KBM-7 (cell line): ENCODE data around the gene DNAJB7.
"Not testable (repeated sequence)": the region's sequence is repeated elsewhere in the genome, so short reads cannot be mapped to it uniquely, and the experiment has no call there.

Experiments
- DNase-seq: peaks from one replicate; pipeline ENCODE4 v3.0.0-alpha.2; 2015
- in situ Hi-C: fragments of 300-500 bp; cut with MboI; formaldehyde crosslinking; loops from 2 replicates; pipeline ENCODE4 v1.14.3; 2020; ENCODE audit warnings: low sequenced_read_pairs, low pct_unique_long_range_greater_than_20kb, mixed read lengths

The DNAJB7 gene

DNA sequence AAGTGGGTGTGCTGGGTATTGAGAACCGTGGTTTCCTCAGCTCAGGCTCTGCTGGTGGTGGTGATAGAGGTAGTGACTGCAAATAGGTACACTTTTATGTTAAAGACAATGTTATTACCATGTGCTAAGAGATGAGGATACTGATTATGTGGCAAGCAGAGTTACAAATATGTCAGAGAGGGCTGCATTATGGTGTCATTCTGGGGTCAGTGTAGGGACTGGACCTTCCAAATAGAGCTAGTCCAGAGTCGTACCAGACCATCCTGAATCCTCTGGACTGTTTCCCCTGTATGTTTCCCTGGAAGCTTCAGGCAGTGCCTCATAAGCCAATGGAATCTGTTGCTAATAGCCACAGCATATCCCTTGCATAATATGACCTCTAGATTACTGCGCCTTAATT lies at the start of gene DNAJB7:
DNAJB7 (minus strand) TSS at position 101 of the 400 bp plus-strand sequence. CDS start 119 bp downstream, outside the sequence.
- in situ Hi-C loops: no loop called here
- DNase-seq: no peak

DNA sequence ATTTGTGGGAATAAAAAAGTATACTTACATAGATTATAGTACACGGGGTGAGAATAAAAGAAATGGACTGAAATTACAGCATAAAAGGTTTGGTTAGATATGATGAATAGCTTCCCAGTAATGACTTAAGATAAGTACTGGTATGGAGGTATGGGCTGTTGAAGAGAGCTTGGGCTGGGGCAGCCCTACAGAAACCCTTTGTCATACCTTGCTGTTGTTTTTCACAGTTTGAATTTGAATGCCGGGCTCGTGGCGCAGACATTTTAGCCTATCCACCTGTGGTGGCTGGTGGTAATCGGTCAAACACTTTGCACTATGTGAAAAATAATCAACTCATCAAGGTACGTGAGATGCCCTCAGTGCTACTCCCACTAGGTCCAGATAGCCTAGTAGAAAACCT lies 47.0 kb upstream of the DNAJB7 start:
- in situ Hi-C loops: no loop called here

DNA sequence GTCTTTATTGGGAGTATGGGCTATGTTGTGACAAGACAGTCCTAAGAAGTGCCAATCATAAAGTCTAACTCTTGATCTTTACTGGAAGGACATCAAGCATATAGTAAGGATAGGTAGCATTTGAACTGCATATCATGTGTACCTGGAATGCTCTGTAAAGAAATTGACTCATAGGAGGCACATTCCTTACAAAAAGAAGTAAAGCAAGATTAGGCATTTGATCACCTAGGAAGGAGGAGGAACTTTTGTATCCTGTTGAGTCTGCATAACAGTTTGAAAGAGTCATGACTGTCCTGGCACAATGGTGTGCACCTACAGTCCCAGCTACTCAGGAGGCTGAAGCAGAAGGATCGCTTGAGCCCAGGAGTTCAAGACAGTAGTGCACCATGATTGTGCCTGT lies 42.2 kb upstream of the DNAJB7 start:
- in situ Hi-C loops: no loop called here
- DNase-seq: no peak

More for the DNA sequence above, 47.0 kb upstream of the DNAJB7 start:
- DNase-seq: no peak

DNA sequence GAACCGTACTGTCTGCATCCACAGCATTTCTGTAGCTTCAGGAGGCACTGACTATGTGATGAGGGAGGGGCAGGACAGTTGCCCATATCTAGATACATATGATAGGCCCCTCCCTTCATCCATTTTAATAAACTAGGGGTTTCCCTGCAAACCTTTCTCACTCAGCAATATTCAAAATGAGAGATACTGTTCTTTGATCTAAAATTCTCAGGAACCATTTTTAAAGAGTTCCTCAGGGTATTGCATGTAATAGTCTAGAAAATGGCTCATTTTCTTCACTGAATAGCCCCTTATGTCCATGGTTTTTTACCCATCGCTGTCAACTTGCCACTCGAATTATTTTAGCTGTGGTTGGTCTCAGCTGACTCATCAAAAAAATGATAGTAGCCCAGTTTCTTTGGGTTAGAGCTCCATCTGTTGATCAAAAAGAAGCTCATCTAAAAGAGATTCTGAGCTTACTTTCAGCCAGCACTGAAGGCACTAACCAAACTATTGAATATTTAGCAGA lies 37.0 kb upstream of the DNAJB7 start:
- in situ Hi-C loops: no loop called here
- DNase-seq: peak; percentile 58

DNA sequence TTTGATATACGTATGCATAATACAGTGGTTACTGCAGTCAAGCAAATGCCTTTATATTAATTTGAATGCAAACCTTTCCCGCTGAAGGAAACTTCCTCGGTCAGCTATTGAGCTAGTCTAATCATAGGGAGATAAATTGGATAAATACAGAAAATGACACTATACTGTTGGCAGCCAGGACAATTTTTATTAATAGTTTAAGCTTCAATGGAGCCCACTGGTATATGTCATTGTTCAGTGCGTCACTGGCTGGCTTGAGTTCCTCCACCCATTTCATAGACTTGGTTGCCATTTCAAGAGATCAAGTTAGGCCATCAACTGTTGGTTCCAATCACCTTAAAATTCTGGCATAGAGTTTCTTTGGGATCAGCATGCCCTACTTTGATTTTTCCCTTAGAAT lies 32.5 kb upstream of the DNAJB7 start:
- no peak for DNase-seq
- in situ Hi-C loops: no loop called here

DNA sequence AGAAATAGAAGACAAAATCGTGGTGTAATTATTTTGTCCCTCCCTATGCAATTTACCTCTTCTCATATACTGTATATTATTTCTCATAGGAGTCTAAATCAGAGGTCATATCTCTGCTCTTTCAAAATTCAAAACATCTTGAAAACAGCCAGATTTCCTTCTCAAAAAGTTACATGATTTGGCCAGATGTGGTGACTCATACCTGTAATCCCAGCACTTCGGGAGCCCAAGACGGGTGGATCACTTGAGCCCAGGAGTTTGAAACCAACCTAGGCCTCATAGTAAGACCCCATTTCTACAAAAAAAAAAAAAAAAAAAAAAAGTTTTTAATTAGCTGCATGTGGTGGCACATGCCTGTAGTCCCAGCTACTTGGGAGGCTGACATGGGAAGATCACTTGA lies 29.0 kb upstream of the DNAJB7 start:
- no peak for DNase-seq
- in situ Hi-C loops: no loop called here

DNA sequence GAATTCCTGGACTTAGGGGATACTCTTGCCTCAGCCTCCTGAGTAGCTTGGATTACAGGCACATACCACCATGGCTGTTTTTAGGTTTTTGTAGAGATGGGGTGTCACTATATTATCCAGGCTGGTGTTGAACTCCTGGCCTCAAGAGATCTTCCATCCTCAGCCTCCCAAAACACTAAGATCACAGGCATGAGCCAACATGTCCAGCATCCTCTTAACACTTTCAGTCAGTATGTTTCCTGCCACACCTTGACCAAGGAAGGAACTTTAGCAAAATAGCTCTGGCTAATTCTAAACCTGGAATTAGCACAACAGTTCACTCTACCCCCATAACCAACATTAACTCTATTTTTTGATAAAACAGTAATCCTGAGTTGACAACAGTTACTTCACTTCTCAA lies 27.2 kb upstream of the DNAJB7 start:
- DNase-seq: no peak
- in situ Hi-C loops: no loop called here

DNA sequence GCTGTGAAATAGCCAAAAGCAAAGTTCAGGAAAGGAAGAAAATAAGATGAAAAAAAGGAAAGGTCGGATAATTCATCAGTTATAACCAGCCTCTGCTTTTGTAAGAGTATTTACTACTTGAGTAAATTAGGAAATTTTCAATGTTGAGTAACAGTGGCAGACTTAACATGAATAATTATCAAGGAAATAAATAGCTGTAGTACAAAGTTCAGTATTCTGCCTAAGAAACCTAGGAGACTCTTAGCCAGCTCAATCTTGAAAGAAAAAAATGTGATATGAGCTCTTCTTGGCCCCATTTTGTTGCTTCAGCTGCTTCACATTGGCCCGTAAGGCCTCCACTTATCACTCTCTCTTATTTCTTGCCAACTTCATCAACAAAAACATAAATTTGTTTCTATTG lies 17.0 kb upstream of the DNAJB7 start:
- in situ Hi-C loops: no loop called here
- no peak for DNase-seq

DNA sequence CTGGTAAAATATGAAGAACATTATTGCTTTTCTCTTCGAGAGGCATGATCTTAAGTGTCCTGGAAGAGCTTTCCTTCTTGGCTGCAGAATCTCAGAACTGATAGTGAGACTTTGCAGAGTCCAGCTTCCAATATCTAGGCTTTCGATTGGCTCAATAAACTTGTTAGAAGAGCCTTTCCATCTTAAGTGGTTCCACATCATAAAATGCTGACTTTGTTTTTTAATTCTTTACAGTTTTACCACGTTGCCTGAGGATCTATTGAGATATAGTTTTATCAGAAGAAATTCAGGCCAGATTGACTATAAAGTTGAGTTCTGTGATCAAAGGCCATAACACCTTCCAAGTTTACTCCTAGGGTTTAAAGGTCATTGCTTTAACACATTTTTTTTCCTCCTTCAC lies 15.6 kb upstream of the DNAJB7 start:
- DNase-seq: no peak
- in situ Hi-C loops: no loop called here

DNA sequence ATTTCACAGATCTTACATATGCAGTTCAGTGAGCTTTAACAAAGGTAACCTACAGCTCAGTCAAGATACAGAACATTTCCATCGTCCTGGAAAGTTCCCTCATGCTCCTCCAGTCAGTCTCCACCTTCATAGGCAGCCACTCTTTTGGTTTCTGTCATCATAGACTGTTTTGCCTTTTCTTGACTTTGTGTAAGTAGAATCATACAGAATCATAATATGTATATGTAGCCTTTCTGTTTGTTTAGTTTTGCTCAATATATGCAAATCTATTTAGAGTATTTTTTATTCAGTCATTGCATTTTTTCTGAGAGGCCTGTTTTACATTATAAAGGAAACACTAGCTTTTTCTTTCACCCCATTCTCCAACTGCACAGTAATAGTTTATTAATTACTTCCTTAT lies 15.0 kb upstream of the DNAJB7 start:
- in situ Hi-C loops: no loop called here
- no peak for DNase-seq

DNA sequence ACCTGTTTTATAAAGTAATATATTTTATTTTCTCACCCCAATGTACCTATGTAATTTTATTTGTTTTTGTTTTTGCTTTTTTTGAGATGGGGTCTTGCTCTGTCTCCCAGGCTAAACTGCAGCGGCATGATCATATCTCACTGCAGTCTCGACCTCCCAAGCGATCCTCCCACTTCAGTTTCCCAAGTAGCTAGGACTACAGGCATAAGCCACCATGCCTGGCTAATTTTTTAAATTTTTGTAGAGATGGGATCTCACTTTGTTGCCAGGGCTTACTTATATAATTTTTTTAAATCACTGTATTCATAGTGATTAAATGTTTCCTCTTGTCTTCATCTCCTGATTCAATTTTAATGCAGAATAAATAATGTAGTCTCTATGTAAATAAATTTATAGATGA lies 13.2 kb upstream of the DNAJB7 start:
- in situ Hi-C loops: no loop called here
- DNase-seq: no peak

DNA sequence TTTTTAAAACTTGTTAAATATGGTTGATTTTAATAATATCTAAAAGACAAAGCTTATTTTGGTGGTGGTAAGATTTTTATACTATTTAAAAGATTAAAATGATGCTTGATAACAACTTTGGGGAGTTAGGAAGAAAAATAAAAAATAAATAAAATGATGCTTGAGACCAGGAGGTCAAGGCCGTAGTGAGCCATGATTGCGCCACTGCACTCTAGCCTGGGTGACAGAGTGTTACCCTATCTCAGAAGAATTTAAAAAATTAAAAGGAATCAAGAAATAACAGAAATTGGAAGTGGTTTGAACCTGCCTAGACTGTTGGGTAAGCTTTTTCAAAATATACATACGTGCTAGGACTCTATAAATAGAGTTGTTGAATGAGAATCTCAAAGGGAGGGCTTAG lies 12.1 kb upstream of the DNAJB7 start:
- in situ Hi-C loops: no loop called here
- no peak for DNase-seq

DNA sequence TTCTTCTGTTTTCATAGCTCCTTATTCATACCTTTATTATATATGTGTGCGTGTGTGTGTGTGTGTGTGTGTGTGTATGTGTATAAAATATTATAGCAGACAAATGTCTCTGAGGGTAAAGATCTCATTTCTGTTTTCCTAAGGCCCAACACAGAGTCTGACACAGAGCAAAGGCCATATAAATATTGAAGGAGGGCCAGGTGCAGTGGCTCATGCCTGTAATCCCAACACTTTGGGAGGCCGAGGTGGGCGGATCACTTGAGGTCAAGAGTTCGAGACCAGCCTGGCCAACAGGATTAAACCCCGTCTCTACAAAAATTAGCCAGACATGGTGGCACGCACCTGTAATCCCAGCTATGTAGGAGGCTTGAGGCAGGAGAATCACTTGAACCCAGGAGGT lies 6.5 kb upstream of the DNAJB7 start:
- in situ Hi-C loops, DNase-seq: not testable (repeated sequence)

DNA sequence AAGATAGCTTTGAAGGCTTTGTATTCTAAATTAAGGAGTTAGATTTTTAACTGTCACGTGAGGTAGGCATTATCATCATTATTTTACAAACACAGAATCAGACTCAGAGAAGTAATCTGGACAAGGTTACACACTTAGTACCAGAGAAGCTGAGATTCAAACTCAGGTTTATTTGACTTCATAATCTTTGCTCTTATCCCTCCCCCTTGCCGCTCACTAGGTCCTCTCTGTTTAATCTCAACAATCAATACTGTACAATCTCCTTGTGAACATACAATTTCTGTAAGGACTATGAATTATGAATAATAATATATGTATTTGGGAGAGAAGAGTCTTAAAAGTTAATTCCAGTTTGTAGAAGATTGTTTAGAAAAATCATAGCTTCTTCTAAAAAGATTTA lies 5.2 kb upstream of the DNAJB7 start:
- no peak for DNase-seq
- in situ Hi-C loops: no loop called here

DNA sequence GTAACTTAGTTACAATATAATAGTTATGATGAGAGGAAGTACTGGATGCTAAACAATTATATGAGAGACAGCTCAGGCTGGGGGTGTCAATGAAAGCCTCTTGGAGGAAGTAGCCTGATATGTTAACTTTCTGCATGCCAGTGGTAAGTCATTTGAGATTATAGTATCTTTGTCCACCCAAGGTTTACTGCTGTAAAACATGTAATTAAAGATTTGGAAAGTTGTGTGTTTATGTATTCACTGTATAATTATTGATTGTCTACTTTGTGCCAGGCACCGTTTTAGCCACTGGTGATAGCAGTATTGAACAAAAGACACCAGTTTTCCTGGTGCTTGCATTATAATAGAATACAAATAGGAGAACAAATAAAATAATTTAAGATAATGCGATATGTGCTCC lies 624 bp upstream of the DNAJB7 start:
- DNase-seq: no peak
- in situ Hi-C loops: no loop called here

DNA sequence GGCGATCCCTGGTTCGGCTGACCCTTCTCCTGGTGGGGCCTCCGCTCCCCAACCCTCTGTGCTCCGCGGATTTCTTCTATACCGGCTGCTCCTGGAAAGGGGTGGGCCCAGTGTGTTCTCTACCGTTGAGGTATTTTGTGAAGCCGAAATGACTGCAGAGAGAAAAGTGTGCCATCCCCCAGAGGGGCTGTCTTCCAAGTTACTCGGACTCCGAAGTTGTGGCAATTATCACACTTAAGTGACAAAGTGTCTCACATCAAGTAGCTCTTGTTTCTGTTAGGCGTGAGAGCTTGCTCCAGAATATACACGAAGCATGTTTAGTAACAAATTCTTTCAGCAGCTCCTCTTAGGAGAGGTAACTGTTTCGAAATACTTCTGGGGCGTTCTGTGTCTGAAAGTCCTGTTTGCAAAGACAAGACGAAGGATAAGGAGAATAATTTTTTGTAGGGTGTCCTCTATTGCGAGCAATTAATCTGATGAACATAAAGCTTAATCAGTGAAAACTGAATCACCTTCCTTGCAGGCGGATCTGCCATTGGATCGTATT lies 4.5 kb downstream of the DNAJB7 start:
- in situ Hi-C loops: no loop called here
- no peak for DNase-seq

DNA sequence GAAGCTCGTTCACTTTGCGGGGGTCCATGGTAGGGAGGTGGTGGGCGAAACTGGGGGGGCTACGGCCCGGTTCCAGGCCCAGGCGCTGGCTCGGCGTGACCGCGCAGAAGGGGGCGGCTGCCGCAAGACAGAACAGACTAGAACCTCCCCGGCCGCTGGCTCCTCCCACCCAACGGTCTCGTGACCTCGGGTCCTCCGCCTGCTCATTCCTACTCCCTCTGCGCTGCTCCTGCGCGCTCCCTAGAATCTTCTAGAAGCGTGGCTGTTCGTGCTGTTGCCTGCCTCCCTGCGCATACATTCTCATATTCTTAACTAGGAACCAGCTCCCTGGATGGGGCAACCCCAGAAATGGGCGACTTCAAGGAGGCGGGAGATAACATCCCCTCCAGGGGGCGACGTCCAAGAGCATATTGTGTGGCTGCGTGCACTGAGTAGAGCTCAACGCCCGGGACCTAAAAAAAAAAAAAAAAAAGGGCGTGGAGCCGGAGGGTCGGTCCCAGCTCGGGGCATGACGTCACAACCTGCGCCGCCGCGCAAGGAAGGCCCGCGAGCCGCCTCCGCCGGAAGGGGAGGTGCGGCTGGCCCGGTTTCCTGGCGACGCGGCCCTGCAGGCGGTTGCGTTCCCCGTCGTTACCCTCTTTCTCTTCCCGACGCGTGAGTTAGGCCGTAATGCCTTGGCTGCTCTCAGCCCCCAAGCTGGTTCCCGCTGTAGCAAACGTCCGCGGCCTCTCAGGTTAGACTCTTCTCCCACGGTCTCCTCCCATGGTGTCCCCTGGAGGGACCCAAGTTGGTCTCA lies 5.2 kb downstream of the DNAJB7 start, which contains the start of the genes ST13 and XPNPEP3:
ST13 (minus strand) TSS at position 127 of the 796 bp plus-strand sequence; CDS start at position 28, 99 bp downstream.
XPNPEP3 (plus strand) TSS at position 636 of the 796 bp plus-strand sequence; CDS start at position 670, 34 bp downstream.
- in situ Hi-C loops: no loop called here
- DNase-seq: peak; percentile 97

DNA sequence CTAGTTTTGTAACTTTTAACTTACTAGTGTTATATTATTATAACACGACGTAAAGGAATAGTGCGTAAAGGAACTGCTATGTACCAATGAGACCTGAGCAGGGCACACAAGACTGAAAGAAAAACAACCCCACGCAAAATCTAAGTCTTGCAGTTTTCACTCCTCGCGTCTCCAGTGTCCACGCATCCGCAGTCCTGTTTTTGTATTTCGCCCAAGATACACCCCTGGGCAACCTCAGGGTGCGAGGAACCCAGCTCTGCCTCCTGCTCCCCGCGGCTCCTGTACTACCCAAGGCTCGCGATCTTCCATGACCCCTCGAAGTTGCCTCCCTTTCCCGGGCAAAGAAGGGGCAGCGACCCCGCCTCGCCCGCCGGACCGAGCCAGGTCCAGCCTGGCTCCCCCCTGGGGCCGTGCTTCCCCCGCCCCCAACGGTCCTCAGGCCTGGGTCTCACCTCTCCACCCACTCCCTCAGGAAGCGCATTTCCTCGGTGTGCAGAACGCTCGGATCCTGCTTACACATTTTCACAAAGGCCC lies 5.9 kb downstream of the DNAJB7 start:
- no peak for DNase-seq
- in situ Hi-C loops: no loop called here

DNA sequence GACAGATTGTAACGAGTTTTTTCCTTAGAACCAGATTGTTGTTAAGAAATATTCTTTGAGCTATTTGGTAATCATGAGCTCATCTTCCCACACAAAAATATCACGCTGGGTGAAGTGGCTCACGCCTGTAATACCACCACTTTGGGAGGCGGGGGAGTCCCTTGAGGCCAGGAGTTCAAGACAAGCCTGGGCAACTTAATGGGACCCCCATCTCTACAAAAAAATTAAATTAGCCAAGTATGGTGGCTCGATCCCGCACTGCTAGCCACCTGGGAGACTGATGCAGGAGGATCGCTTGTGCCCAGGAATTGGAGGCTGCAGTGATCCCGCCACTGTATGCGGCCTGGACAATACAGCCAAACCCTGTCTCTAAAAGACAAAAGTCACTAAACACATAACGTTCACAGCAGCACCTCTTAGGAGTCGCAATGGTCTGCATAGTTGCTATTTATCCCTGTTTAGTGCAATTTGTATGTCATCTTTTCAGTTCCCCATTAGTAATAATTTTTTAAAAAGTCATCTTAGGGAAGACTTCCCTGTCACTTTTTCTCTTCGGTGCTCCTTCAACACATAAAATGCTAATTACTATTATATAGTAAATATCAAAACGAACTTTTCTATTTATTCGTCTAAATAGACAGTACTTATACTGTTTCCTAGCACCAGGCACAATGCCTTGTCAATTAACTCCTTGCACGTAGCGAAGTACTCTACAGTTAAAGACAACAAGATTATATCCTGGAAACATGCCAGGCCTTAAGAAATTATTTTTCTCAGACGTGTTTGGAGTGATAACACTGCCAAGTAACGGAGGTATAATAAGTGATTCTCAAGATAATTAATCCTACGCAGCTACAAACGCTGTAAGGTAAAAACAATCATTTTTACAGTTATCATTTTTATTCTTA lies 6.6 kb downstream of the DNAJB7 start:
- in situ Hi-C loops: no loop called here
- peak; percentile 21 for DNase-seq
